ENCODE measurements around the gene ATOH7.

GRCh38 chr10:68202960-68203353, 29.0 kb downstream of the ATOH7 start:
- TF ChIP-seq CTCF (IDR thresholded peaks at IDR 0.05) (no peak), EZH2 (IDR thresholded peaks at IDR 0.05; ENCODE audit: borderline replicate concordance, insufficient read depth, low read depth, low read length, poor library complexity, severe bottlenecking) (no peak)
